Endothelial cell (in vitro differentiated cells): Measurements from ENCODE around the gene PRR16. TPM values are rescaled to one million over a fixed set of nuclear protein-coding genes. Genes with fewer than 3 reads are reported as not detected.

ENCODE experiments used
- DNase-seq: peaks from one replicate; pipeline ENCODE4 v3.0.0; 2021; ENCODE audit warnings: low spot score
- H3K27ac Mint-ChIP-seq: one replicate; pipeline ENCODE4 v1.8.0; 2021; ENCODE audit warnings: mixed read lengths, inconsistent platforms; ENCODE audit not compliant: unreplicated experiment
- H3K27me3 Mint-ChIP-seq: one replicate; pipeline ENCODE4 v1.8.0; 2021; ENCODE audit warnings: mild to moderate bottlenecking, moderate library complexity, mixed read lengths, inconsistent platforms; ENCODE audit not compliant: unreplicated experiment
- H3K36me3 Mint-ChIP-seq: one replicate; pipeline ENCODE4 v1.8.0; 2021; ENCODE audit warnings: mild to moderate bottlenecking, low read depth, mixed read lengths, inconsistent platforms; ENCODE audit not compliant: unreplicated experiment
- H3K4me1 Mint-ChIP-seq: one replicate; pipeline ENCODE4 v1.8.0; 2021; ENCODE audit warnings: mild to moderate bottlenecking, mixed read lengths, inconsistent platforms; ENCODE audit not compliant: unreplicated experiment
- H3K4me3 Mint-ChIP-seq: one replicate; pipeline ENCODE4 v1.8.0; 2021; ENCODE audit warnings: mild to moderate bottlenecking, mixed read lengths, inconsistent platforms; ENCODE audit not compliant: unreplicated experiment
- H3K9me3 Mint-ChIP-seq: one replicate; pipeline ENCODE4 v1.8.0; 2021; ENCODE audit warnings: mixed read lengths, inconsistent platforms; ENCODE audit not compliant: unreplicated experiment
- total RNA-seq: library from RNA; stranded (reverse); fragmentation: NEBNext Ultra II Directional; extraction: Animal tissue kit (Norgen Biotek cat#: 25700); gene quantifications from one replicate; pipeline ENCODE4 v1.2.1, GENCODE V29; 2021; ENCODE audit not compliant: unreplicated experiment
- TF ChIP-seq, protein P1 (sequence below): fragments of 200-600 bp; sonication (generic); IDR thresholded peaks from one replicate; pipeline ENCODE4 v1.5.0; 2021; ENCODE audit warnings: antibody characterized with exemption; ENCODE audit not compliant: unreplicated experiment

Gene PRR16
- total RNA-seq, 1 donor from 2014 or later = not detected

DNA sequence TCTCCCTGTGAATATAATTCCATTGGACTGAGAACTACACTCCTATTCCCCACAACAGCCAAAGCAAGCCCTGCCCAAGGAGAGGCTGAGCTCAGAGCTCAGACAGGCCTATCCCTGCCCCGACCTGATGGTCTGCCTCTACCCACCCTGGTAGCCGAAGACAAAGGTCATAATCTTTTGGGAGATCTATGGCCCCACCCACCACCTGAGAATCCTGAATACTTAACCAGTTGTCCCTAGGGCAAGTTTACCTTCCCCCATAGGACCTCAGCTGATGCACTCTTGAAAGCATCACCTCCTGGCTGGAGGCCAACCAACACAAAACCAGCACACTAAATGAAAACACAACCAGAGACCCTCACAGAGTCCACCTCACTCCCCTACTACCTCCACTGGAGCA, 167.5 kb downstream of the PRR16 start:
- no peaks in the 10 kb centered on the region for H3K27me3 Mint-ChIP-seq
- no peaks in the 10 kb centered on the region for H3K36me3 Mint-ChIP-seq
- no peak overlapping the region for H3K4me3 Mint-ChIP-seq
- H3K9me3 Mint-ChIP-seq = no peaks in the 10 kb centered on the region
- no peak overlapping the region for H3K27ac Mint-ChIP-seq
- TF ChIP-seq, protein P1, sequence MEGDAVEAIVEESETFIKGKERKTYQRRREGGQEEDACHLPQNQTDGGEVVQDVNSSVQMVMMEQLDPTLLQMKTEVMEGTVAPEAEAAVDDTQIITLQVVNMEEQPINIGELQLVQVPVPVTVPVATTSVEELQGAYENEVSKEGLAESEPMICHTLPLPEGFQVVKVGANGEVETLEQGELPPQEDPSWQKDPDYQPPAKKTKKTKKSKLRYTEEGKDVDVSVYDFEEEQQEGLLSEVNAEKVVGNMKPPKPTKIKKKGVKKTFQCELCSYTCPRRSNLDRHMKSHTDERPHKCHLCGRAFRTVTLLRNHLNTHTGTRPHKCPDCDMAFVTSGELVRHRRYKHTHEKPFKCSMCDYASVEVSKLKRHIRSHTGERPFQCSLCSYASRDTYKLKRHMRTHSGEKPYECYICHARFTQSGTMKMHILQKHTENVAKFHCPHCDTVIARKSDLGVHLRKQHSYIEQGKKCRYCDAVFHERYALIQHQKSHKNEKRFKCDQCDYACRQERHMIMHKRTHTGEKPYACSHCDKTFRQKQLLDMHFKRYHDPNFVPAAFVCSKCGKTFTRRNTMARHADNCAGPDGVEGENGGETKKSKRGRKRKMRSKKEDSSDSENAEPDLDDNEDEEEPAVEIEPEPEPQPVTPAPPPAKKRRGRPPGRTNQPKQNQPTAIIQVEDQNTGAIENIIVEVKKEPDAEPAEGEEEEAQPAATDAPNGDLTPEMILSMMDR = no peak
- DNase-seq = no peak
- H3K4me1 Mint-ChIP-seq = no peaks in the 10 kb centered on the region

DNA sequence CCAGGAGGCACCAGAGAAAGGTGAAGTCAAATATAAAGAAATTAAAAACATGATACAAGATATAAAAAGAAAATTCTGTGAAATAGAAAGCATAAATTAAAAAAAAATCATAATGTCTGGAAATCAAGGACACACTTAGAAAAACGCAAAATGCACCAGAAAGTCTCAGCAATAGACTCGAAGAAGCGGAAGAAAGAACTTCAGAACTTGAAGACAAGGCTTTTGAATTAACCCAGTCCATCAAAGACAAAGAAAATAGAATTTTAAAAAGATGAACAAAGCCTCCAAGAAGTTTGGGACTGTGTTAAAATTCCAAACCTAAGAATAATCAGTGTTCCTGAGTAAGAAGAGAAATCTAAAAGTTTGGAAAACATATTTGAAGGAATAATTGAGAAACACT, 168.3 kb downstream of the PRR16 start:
- H3K4me3 Mint-ChIP-seq = no peak overlapping the region
- no peaks in the 10 kb centered on the region for H3K27me3 Mint-ChIP-seq
- no peaks in the 10 kb centered on the region for H3K36me3 Mint-ChIP-seq
- no peak overlapping the region for H3K27ac Mint-ChIP-seq
- TF ChIP-seq, protein P1 = no peak
- no peaks in the 10 kb centered on the region for H3K4me1 Mint-ChIP-seq
- DNase-seq = no peak
- no peaks in the 10 kb centered on the region for H3K9me3 Mint-ChIP-seq

DNA sequence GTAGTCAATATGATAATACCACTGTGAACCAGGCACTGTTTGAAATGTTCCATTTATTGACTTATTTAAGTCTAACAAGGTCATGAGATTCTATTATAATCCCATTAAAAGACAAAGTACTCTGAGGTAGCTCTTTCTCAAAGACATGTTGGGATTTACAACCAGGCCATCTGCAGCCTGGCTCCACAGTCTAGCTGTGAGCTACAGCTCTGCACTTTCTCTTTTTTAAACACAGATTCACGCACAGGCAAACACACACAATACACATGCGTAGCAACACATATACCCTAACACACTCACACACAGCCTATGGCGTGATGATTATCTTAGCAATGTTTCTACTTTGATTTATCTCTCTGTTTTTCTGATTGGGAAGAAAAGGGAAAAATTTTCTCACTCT, 174.3 kb downstream of the PRR16 start:
- Mint-ChIP-seq H3K27me3 (no peaks in the 10 kb centered on the region), H3K27ac (no peak overlapping the region), H3K36me3 (no peaks in the 10 kb centered on the region), H3K4me1 (no peaks in the 10 kb centered on the region), H3K4me3 (no peak overlapping the region), H3K9me3 (no peaks in the 10 kb centered on the region)
- DNase-seq = no peak
- TF ChIP-seq, protein P1 = no peak

GRCh38 chr5:120640778-120641177, 176.7 kb downstream of the PRR16 start:
- Mint-ChIP-seq H3K36me3 (no peaks in the 10 kb centered on the region), H3K9me3 (no peaks in the 10 kb centered on the region), H3K4me1 (no peaks in the 10 kb centered on the region), H3K27ac (no peak overlapping the region), H3K4me3 (no peak overlapping the region), H3K27me3 (no peaks in the 10 kb centered on the region)
- TF ChIP-seq, protein P1 = no peak
- DNase-seq = no peak

GRCh38 chr5:120644516-120644915, 180.4 kb downstream of the PRR16 start:
- no peaks in the 10 kb centered on the region for H3K27me3 Mint-ChIP-seq
- TF ChIP-seq, protein P1 = no peak
- no peak overlapping the region for H3K4me3 Mint-ChIP-seq
- H3K27ac Mint-ChIP-seq = no peak overlapping the region
- no peaks in the 10 kb centered on the region for H3K4me1 Mint-ChIP-seq
- no peak for DNase-seq
- no peaks in the 10 kb centered on the region for H3K36me3 Mint-ChIP-seq
- H3K9me3 Mint-ChIP-seq = no peaks in the 10 kb centered on the region
